GM20431 (cell line): Measurements from ENCODE around the gene CCM2.

ENCODE experiments used
- in situ Hi-C: fragments of 300-500 bp; cut with MseI, MboI; formaldehyde crosslinking; loops from one replicate; pipeline ENCODE4 v1.15.0; 2020; ENCODE audit warnings: low sequenced_read_pairs; ENCODE audit not compliant: unreplicated experiment

CCM2 gene

DNA sequence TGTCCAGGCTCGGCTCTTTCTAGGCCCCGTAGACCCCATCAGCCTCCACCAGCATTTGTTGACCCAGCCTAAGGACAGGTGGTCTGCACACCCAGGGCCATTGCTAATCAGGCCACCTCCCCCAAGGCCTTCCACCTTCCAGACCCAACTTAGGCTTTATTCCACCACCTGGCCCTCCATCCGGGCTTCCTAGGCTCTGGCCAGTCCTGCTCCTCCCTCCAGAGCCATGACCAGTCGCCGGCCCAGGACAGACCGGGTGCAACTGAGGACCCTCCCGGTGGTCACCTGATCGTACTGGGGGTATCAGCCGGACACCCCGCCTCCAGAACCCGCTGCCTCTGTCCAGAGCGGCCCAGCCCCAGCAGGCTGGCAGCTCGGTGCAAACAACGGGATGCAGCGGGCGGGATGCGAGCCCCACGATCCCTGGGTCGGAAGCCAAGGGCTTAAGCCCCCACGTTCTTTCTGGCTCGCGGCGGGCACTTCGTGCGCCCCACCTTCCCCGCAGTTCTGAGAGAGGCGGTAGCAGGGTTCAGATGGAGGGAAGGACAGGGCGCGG lies 88.2 kb downstream of the CCM2 start:
- in situ Hi-C loops = no loop called here

- in situ Hi-C loops = no loop called here
These were observed 88.9 kb downstream of the CCM2 start, which contains the start of gene NACAD for GRCh38 chr7:45088821-45089340. Gene NACAD (minus strand): TSS chr7:45088969. CDS start chr7:45088894, 75 bp downstream.

DNA sequence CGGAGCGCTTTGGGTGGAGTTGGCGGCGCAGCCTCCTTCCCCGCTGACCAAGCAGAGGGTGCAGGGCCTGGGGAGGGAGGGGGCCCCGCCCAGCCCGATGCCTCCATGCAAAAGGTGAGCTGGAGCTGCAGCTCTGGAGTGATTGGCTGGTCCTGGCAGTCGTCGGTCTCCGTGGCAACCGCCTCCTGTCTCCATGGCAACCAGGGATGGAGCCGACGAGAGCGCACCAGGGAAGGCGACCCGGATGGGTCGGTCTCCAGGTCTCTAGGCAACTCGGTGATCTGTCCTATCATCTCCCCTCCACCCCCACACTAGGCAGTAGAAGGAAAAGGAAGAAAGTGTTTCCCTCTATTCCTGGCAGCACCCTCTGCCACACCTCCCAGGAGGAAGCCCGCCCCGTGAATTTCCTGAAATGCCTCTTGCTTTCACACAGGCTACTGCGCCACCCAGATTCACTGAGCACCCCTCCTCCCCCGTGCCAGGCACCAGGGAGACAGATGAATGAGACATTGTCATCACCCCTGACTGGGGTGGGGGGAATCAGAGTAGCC lies 89.4 kb downstream of the CCM2 start:
- in situ Hi-C loops = no loop called here

- in situ Hi-C loops = no loop called here
These were observed 92.3 kb downstream of the CCM2 start for GRCh38 chr7:45092100-45092930.

- in situ Hi-C loops = no loop called here
These were observed 92.9 kb downstream of the CCM2 start for GRCh38 chr7:45092931-45093235.

DNA sequence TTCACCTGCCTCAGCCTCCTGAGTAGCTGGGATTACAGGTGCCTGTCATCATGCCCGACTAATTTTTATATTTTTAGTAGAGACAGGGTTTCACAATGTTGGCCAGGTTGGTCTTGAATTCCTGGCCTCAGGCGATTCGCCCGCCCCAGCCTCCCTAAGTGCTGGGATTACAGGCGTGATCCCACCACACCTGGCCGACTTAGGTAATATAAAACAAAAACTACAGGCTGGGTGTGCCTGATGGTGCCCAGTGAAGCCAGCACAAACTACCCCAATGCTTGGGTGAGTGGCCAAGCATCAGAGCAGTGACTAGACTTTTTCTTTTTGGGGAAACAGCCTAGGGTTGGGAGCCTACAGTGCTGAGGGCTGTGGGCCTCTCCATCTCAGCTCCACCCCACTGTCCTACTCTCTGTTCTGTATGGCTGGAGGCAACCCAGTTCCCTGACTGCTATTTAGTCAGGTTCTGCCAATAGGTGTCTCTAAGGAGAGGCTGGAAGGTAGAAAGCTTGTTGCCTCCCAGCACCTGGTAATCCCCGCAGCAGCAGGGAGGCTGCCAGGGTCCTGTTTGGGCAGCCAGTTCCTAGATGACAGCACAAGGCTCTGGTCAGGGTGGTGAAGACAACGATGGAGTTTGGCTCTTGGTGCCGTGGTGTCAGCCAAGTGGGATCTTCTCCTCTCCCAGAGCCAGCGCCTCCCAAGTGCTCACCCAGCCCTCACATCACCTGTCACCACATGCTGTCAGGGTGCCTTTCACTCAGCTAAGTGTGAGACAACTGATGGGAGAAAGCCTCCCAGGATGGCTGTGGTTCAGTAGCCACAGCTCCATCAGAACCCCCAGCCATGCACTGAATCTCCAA lies 99.2 kb downstream of the CCM2 start:
- in situ Hi-C loops = no loop called here

DNA sequence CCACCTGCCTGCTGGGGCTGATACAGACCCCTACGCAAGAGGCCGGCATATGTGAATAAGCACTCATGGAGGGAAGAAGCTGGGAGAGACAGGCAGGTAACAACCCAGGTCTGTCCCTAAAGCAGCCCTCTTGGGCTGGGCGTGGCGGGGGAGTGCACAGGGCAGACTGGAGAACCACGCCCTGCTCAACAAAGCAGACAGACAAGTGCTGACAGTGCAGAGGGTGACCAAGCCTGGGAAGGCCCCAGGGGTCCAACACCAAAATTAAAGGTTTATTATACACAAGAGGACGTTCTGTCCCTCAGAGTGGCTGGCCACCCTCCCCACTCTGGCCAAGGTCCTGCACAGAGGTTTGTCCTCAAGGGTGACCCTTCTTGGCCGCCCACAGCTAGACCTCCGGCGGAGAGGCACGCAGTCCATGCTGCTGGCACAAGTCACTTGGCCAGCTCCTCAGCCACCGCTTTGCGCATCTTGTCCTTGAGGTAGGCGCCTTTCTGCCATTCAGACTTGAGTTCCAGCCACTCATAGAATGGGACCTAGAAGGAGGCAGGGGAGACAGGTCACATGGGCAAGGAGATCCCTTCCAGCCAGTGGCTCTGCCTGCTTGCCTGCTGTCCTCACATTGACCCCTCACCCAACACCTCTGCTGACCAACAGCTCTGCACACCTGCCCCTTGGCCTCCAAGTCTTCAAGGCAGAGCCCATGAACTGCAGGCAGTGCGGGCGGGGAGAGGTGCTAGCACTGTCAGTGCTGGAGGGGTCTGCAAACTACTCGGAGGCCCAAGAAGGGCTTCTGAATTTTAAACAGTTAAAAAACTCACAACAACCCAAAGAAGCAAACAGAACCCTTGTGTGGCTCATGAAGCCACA lies 100.1 kb downstream of the CCM2 start:
- in situ Hi-C loops = no loop called here

DNA sequence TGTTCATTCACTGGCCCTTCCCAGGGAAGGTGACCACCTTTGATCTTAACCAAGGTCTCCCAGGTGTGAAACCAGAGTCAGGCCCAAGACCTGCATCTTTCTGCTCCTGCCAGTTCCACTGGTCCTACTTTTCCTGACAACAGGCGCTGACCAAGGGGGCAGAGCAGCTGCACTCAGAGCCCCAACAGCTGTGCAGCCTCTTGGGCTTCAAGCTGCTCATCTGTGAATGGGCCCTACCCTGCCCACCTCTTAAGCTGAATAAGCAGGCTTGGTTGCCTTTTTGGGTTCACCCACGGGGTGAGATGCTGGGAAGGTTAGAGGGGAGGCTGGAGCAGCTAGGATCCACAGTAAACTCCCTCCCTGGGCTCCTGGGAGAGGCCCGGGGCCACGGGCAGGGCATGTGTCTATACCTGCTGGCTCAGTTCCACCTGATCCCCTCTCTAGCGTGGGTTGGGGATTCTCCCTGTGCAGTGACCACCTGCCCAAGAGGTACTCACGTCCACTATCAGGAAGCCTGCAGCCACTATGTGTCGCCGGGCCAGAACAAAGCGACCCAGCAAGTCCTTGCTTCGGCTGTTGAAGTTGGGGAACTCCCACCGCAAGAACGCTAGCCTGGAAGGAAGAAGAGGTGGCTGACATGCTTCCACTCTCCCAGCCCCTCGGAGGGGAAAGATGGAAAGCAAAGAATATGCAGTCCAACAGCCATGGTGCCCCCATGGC lies 100.9 kb downstream of the CCM2 start:
- in situ Hi-C loops = no loop called here

DNA sequence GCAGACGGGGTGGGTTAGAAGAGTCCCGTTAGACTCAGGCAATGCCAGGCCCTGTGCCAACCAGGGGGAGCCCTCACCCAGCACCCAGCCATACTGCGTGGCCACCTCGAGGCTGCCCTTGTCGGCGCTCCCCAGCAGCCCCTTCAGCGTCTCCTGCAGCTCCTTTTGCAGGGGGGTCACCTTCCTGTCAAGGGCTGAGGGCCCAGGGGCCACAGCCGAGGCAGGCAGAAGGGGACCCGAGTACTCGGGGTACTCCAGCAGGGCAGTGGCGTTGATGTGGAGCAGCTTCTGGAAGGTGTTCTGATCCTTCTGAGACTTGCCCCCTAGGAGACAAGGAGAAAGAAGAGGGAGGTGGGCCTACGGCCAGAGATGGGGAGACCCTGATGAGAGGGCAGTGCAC lies 101.7 kb downstream of the CCM2 start:
- in situ Hi-C loops = no loop called here

GRCh38 chr7:45102785-45103712 lies 103.0 kb downstream of the CCM2 start:
- in situ Hi-C loops = no loop called here

DNA sequence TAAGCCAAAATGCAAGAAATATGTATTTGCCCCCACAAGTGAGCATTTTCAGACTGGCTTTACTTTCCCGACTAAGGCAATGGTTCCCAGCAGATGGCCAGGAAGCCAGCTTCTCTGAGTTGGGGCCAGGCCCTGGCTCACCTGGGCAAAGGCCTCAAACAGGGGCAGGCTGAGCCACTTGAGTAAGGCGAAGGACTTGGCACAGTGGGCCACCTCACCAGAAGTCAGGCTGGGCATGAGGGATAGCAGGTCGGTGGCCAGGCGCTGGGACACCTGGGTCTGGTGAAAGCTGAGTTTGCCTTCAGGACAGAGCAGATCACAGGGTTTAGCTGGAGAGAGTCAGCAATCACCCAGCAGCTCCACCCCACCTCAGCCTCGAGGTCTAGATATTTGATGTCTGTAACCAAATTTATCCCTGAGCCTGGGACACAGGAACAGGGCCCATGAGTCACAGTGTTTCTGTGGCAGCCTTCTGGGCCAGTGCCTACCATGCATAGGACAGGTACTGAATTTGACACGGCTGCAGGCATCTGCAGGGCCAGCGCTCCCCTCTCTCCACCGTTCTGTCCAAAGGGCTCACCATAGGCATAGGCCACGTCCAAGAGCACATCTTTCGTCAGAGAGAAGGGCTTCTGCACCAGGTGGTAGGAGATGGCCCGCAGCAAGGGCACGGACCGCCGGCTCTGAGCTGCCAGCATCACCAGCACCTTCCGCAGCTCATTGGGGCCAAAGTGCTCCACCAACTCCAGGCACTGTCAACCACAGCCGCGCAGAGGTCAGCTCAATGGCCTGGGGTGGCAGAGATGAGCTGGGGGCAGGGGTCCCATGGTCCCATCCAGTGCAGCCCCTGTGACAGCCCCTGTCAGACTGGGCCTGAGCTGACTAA lies 104.2 kb downstream of the CCM2 start:
- in situ Hi-C loops = no loop called here

GRCh38 chr7:45104844-45105587 lies 105.0 kb downstream of the CCM2 start:
- in situ Hi-C loops = no loop called here

GRCh38 chr7:45105588-45106188 lies 105.7 kb downstream of the CCM2 start:
- in situ Hi-C loops = no loop called here

- in situ Hi-C loops = no loop called here
These were observed 106.8 kb downstream of the CCM2 start for GRCh38 chr7:45106820-45107219.

DNA sequence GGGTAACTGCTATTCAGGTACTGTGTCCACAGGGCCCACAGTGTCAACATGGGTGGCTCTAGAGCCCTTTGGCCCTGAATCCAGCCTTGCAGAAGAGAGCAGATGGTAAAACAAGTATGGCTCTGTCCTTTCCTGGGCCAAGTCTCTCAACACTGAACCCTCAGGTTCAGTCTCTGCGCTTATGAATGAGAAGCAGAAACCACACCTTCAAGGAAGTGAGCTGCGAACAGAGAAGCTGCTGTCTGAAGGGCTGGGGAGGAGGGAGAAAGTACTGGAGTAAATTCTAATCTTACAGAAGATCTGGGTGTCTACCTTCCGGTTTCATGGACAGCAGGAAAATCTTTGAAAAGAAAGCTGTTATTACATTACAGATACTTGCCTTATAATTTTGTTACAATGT lies 107.4 kb downstream of the CCM2 start:
- in situ Hi-C loops = no loop called here

- in situ Hi-C loops = no loop called here
These were observed 108.9 kb downstream of the CCM2 start for GRCh38 chr7:45108863-45109262.
